HG03520 (cell line): Measurements from ENCODE around the gene VWA3A.
"Not testable (repeated sequence)": the region's sequence is repeated elsewhere in the genome, so short reads cannot be mapped to it uniquely, and the experiment has no call there.

ENCODE experiments used
- ATAC-seq: cut with Tn5 transposase; IDR thresholded peaks from one replicate; pipeline ENCODE4 v1.9.1; 2021; ENCODE audit warnings: mild to moderate bottlenecking, moderate library complexity; ENCODE audit not compliant: unreplicated experiment

The VWA3A gene

GRCh38 chr16:22181843-22182242, 89.5 kb downstream of the VWA3A start:
- ATAC-seq = no peak

- no peak for ATAC-seq
Observed at GRCh38 chr16:22183335-22183734, 91.0 kb downstream of the VWA3A start.

- no peak for ATAC-seq
Observed at GRCh38 chr16:22183901-22184614, 91.7 kb downstream of the VWA3A start.

GRCh38 chr16:22184615-22184968, 92.3 kb downstream of the VWA3A start:
- ATAC-seq = no peak

- ATAC-seq = no peak
Observed at GRCh38 chr16:22186517-22186916, 94.2 kb downstream of the VWA3A start.

GRCh38 chr16:22188267-22188594, 95.9 kb downstream of the VWA3A start:
- no peak for ATAC-seq

- no peak for ATAC-seq
Observed at GRCh38 chr16:22188595-22189442, 96.5 kb downstream of the VWA3A start.

GRCh38 chr16:22189473-22190080, 97.2 kb downstream of the VWA3A start:
- no peak for ATAC-seq

GRCh38 chr16:22190081-22190775, 97.9 kb downstream of the VWA3A start:
- peak; percentile 60 for ATAC-seq

- ATAC-seq = peak; percentile 43
Observed at GRCh38 chr16:22190776-22191531, 98.6 kb downstream of the VWA3A start.

GRCh38 chr16:22191532-22192260, 99.4 kb downstream of the VWA3A start:
- no peak for ATAC-seq

GRCh38 chr16:22192261-22193062, 100.1 kb downstream of the VWA3A start:
- no peak for ATAC-seq

- no peak for ATAC-seq
Observed at GRCh38 chr16:22193063-22193411, 100.7 kb downstream of the VWA3A start.

- ATAC-seq = no peak
Observed at GRCh38 chr16:22194707-22195444, 102.5 kb downstream of the VWA3A start.

- ATAC-seq = no peak
Observed at GRCh38 chr16:22195445-22195694, 103.0 kb downstream of the VWA3A start.

- ATAC-seq = peak; percentile 31
Observed at GRCh38 chr16:22195695-22196558, 103.6 kb downstream of the VWA3A start.

GRCh38 chr16:22196559-22197168, 104.3 kb downstream of the VWA3A start:
- not testable (repeated sequence) for ATAC-seq
